HEK293 (cell line): Measurements from ENCODE around the gene TFR2.

Experiments
- CTCF ChIA-PET: fragments of 350-600 bp; formaldehyde crosslinking; extraction: SDS; loops from one replicate; lab custom pipeline; 2021; ENCODE audit warnings: antibody characterized with exemption; lab: Yijun Ruan, JAX
- POLR2A ChIA-PET: fragments of 300-600 bp; formaldehyde crosslinking; extraction: SDS; loops from one replicate; lab custom pipeline; 2020; ENCODE audit warnings: antibody characterized with exemption, inconsistent platforms; lab: Yijun Ruan, JAX
- H3K27ac ChIP-seq: fragments of 200-500 bp; sonication (Bioruptor generic); 2 replicates; pipeline ENCODE4 v1.5.1; 2014; ENCODE audit warnings: low read depth, low read length, control low read depth, inconsistent platforms; ENCODE audit errors: extremely low read depth
- H3K36me3 ChIP-seq, 2 experiments: fragments of 200-500 bp in 1 of 2; sonication (Bioruptor generic) in 1 of 2; 1 replicate in 1 of 2; 2 replicates in 1 of 2; pipeline ENCODE4 v1.5.1; 2014 to 2017; ENCODE audit warnings: inconsistent platforms in 2 of 2, low read length in 2 of 2; ENCODE audit not compliant: control insufficient read depth in 2 of 2, insufficient read depth in 1 of 2
- H3K4me1 ChIP-seq: fragments of 200-500 bp; sonication (Bioruptor generic); 2 replicates; pipeline ENCODE4 v1.5.1; 2014; ENCODE audit warnings: mild to moderate bottlenecking, low read length, inconsistent platforms; ENCODE audit not compliant: control insufficient read depth, insufficient read depth
- H3K4me3 ChIP-seq: 2 replicates; pipeline ENCODE4 v1.5.1; 2011; ENCODE audit warnings: low read depth, mild to moderate bottlenecking, control low read depth, low read length, moderate library complexity
- H3K9me3 ChIP-seq: fragments of 200-500 bp; sonication (Bioruptor generic); 2 replicates; pipeline ENCODE4 v1.5.1; 2014; ENCODE audit warnings: low read depth, low read length, inconsistent platforms; ENCODE audit not compliant: control insufficient read depth, insufficient read depth
- GLIS2 ChIP-seq: fragments of 450-650 bp; formaldehyde crosslinking; IDR thresholded peaks from 2 replicates; pipeline ENCODE4 v1.5.1; 2016; ENCODE audit warnings: missing biosample characterization, missing genetic modification characterization
- HOXA7 ChIP-seq: sonication (generic); formaldehyde crosslinking; IDR thresholded peaks from 2 replicates; pipeline ENCODE4 v1.8.1; 2022; ENCODE audit warnings: missing genetic modification reagents, borderline replicate concordance
- SP2 ChIP-seq: fragments of 450-650 bp; formaldehyde crosslinking; IDR thresholded peaks from 2 replicates; pipeline ENCODE4 v1.5.1; 2016; ENCODE audit warnings: missing biosample characterization, missing genetic modification characterization
- WT1 ChIP-seq: fragments of 450-650 bp; formaldehyde crosslinking; IDR thresholded peaks from 2 replicates; pipeline ENCODE4 v1.5.1; 2016; ENCODE audit warnings: missing biosample characterization, missing genetic modification characterization
- ZBTB1 ChIP-seq: fragments of 450-650 bp; formaldehyde crosslinking; IDR thresholded peaks from 2 replicates; pipeline ENCODE4 v1.5.1; 2016; ENCODE audit warnings: missing biosample characterization, missing genetic modification characterization
- ZNF112 ChIP-seq: fragments of 450-650 bp; formaldehyde crosslinking; IDR thresholded peaks from 2 replicates; pipeline ENCODE4 v1.5.0; 2017; ENCODE audit warnings: missing biosample characterization, missing genetic modification characterization
- ZNF157 ChIP-seq: fragments of 450-650 bp; formaldehyde crosslinking; IDR thresholded peaks from 2 replicates; pipeline ENCODE4 v1.5.1; 2016; ENCODE audit warnings: missing biosample characterization, missing genetic modification characterization
- ZNF202 ChIP-seq: fragments of 450-650 bp; formaldehyde crosslinking; IDR thresholded peaks from 2 replicates; pipeline ENCODE4 v1.5.1; 2016; ENCODE audit warnings: missing biosample characterization, missing genetic modification characterization, borderline replicate concordance
- ZNF529 ChIP-seq: fragments of 450-650 bp; formaldehyde crosslinking; IDR thresholded peaks from 2 replicates; pipeline ENCODE4 v1.5.1; 2017; ENCODE audit warnings: missing genetic modification characterization, missing biosample characterization; ENCODE audit not compliant: insufficient replicate concordance
- ZNF596 ChIP-seq: fragments of 450-650 bp; IDR thresholded peaks from 2 replicates; pipeline ENCODE4 v1.5.0; 2018; ENCODE audit warnings: missing biosample characterization, mild to moderate bottlenecking, missing genetic modification characterization, moderate library complexity
- ZNF677 ChIP-seq: fragments of 450-650 bp; IDR thresholded peaks from 2 replicates; pipeline ENCODE4 v1.5.0; 2018; ENCODE audit warnings: missing biosample characterization, mild to moderate bottlenecking, missing genetic modification characterization, moderate library complexity
- ZNF701 ChIP-seq: fragments of 450-650 bp; formaldehyde crosslinking; IDR thresholded peaks from 2 replicates; pipeline ENCODE4 v1.5.1; 2016; ENCODE audit warnings: missing biosample characterization, missing genetic modification characterization
- ZNF707 ChIP-seq: fragments of 450-650 bp; formaldehyde crosslinking; IDR thresholded peaks from 2 replicates; pipeline ENCODE4 v1.5.1; 2016; ENCODE audit warnings: missing biosample characterization, missing genetic modification characterization
- TF ChIP-seq, protein P1 (sequence below): fragments of 450-650 bp; formaldehyde crosslinking; IDR thresholded peaks from 2 replicates; pipeline ENCODE4 v1.5.1; 2016; ENCODE audit warnings: missing biosample characterization, missing genetic modification characterization
- TF ChIP-seq, protein P2 (sequence below): fragments of 450-650 bp; formaldehyde crosslinking; IDR thresholded peaks from 2 replicates; pipeline ENCODE4 v1.5.1; 2016; ENCODE audit warnings: missing biosample characterization, missing genetic modification characterization
- TF ChIP-seq, protein P3 (sequence below): fragments of 450-650 bp; formaldehyde crosslinking; IDR thresholded peaks from 2 replicates; pipeline ENCODE4 v1.5.1; 2017; ENCODE audit warnings: missing biosample characterization, missing genetic modification characterization
- TF ChIP-seq, protein P4 (sequence below): fragments of 450-650 bp; formaldehyde crosslinking; IDR thresholded peaks from 2 replicates; pipeline ENCODE4 v1.5.1; 2017; ENCODE audit warnings: missing biosample characterization, missing genetic modification characterization
- TF ChIP-seq, protein P5 (sequence below): fragments of 450-650 bp; formaldehyde crosslinking; IDR thresholded peaks from 2 replicates; pipeline ENCODE4 v1.5.1; 2016; ENCODE audit warnings: missing biosample characterization, missing genetic modification characterization
- TF ChIP-seq, protein P6 (sequence below): fragments of 450-650 bp; formaldehyde crosslinking; IDR thresholded peaks from 2 replicates; pipeline ENCODE4 v1.5.1; 2017; ENCODE audit warnings: missing biosample characterization, missing genetic modification characterization
- TF ChIP-seq, protein P7 (sequence below): fragments of 450-650 bp; formaldehyde crosslinking; IDR thresholded peaks from 2 replicates; pipeline ENCODE4 v1.5.1; 2016; ENCODE audit warnings: missing biosample characterization, missing genetic modification characterization

TFR2 gene

DNA sequence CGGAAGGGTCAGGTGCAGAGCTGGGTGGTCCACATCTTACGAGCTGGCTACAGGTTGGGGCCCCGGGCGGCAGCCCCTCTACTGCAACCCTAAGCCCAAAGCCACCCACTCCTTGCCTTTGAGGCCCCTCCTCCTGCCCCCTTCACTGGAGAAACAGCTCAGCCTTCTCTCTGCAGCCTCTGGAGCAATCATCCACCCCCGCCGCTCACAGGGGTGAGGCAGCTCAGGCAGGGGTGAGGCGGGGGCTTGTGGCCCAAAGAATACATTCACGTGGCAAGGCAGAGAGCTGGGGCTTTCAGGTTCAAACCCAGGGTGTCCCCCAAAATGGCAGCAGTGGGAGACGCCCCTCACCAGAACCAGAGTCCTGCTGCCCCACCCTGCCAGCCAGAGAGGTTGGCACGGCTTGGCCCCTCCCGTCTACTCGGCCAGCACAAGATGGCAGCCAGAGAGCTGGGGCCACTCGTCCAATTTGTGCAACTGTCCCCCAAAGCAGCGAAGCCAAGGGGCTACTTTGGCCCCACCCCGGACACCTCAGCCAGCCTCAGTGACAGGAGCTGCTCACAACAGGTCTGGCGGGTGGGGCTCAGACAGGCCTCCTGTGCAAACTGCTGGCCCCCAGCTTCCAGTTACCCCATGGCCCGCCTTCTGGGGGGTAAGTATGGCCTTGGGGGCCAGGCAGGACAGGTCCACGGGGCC lies 39.4 kb upstream of the TFR2 start (continued):
- TF ChIP-seq, protein P1, sequence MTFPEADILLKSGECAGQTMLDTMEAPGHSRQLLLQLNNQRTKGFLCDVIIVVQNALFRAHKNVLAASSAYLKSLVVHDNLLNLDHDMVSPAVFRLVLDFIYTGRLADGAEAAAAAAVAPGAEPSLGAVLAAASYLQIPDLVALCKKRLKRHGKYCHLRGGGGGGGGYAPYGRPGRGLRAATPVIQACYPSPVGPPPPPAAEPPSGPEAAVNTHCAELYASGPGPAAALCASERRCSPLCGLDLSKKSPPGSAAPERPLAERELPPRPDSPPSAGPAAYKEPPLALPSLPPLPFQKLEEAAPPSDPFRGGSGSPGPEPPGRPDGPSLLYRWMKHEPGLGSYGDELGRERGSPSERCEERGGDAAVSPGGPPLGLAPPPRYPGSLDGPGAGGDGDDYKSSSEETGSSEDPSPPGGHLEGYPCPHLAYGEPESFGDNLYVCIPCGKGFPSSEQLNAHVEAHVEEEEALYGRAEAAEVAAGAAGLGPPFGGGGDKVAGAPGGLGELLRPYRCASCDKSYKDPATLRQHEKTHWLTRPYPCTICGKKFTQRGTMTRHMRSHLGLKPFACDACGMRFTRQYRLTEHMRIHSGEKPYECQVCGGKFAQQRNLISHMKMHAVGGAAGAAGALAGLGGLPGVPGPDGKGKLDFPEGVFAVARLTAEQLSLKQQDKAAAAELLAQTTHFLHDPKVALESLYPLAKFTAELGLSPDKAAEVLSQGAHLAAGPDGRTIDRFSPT (tag by site-specific recombination), result peak; percentile 92
- no peak for TF ChIP-seq ZBTB1 (tag by site-specific recombination)
- no peak for TF ChIP-seq ZNF202 (tag by site-specific recombination)
- no peak for TF ChIP-seq ZNF112
- TF ChIP-seq ZNF596 (tag by site-specific recombination), result no peak
- TF ChIP-seq, protein P2, sequence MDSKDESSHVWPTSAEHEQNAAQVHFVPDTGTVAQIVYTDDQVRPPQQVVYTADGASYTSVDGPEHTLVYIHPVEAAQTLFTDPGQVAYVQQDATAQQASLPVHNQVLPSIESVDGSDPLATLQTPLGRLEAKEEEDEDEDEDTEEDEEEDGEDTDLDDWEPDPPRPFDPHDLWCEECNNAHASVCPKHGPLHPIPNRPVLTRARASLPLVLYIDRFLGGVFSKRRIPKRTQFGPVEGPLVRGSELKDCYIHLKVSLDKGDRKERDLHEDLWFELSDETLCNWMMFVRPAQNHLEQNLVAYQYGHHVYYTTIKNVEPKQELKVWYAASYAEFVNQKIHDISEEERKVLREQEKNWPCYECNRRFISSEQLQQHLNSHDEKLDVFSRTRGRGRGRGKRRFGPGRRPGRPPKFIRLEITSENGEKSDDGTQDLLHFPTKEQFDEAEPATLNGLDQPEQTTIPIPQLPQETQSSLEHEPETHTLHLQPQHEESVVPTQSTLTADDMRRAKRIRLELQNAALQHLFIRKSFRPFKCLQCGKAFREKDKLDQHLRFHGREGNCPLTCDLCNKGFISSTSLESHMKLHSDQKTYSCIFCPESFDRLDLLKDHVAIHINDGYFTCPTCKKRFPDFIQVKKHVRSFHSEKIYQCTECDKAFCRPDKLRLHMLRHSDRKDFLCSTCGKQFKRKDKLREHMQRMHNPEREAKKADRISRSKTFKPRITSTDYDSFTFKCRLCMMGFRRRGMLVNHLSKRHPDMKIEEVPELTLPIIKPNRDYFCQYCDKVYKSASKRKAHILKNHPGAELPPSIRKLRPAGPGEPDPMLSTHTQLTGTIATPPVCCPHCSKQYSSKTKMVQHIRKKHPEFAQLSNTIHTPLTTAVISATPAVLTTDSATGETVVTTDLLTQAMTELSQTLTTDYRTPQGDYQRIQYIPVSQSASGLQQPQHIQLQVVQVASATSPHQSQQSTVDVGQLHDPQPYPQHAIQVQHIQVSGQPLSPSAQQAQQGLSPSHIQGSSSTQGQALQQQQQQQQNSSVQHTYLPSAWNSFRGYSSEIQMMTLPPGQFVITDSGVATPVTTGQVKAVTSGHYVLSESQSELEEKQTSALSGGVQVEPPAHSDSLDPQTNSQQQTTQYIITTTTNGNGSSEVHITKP (tag by site-specific recombination), result peak; percentile 96
- no peak for TF ChIP-seq ZNF707 (tag by site-specific recombination)
- TF ChIP-seq, protein P3, sequence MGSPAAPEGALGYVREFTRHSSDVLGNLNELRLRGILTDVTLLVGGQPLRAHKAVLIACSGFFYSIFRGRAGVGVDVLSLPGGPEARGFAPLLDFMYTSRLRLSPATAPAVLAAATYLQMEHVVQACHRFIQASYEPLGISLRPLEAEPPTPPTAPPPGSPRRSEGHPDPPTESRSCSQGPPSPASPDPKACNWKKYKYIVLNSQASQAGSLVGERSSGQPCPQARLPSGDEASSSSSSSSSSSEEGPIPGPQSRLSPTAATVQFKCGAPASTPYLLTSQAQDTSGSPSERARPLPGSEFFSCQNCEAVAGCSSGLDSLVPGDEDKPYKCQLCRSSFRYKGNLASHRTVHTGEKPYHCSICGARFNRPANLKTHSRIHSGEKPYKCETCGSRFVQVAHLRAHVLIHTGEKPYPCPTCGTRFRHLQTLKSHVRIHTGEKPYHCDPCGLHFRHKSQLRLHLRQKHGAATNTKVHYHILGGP, result no peak
- 0 out of 2 replicates have a peak, but pooled peaks have one; percentile 5 for TF ChIP-seq ZNF677 (tag by site-specific recombination)
- TF ChIP-seq ZNF157 (tag by site-specific recombination), result no peak
- TF ChIP-seq SP2 (tag by site-specific recombination), result no peak
- TF ChIP-seq, protein P4, sequence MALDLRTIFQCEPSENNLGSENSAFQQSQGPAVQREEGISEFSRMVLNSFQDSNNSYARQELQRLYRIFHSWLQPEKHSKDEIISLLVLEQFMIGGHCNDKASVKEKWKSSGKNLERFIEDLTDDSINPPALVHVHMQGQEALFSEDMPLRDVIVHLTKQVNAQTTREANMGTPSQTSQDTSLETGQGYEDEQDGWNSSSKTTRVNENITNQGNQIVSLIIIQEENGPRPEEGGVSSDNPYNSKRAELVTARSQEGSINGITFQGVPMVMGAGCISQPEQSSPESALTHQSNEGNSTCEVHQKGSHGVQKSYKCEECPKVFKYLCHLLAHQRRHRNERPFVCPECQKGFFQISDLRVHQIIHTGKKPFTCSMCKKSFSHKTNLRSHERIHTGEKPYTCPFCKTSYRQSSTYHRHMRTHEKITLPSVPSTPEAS (tag by site-specific recombination), result no peak
- TF ChIP-seq, protein P5, sequence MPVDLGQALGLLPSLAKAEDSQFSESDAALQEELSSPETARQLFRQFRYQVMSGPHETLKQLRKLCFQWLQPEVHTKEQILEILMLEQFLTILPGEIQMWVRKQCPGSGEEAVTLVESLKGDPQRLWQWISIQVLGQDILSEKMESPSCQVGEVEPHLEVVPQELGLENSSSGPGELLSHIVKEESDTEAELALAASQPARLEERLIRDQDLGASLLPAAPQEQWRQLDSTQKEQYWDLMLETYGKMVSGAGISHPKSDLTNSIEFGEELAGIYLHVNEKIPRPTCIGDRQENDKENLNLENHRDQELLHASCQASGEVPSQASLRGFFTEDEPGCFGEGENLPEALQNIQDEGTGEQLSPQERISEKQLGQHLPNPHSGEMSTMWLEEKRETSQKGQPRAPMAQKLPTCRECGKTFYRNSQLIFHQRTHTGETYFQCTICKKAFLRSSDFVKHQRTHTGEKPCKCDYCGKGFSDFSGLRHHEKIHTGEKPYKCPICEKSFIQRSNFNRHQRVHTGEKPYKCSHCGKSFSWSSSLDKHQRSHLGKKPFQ (tag by site-specific recombination), result no peak

DNA sequence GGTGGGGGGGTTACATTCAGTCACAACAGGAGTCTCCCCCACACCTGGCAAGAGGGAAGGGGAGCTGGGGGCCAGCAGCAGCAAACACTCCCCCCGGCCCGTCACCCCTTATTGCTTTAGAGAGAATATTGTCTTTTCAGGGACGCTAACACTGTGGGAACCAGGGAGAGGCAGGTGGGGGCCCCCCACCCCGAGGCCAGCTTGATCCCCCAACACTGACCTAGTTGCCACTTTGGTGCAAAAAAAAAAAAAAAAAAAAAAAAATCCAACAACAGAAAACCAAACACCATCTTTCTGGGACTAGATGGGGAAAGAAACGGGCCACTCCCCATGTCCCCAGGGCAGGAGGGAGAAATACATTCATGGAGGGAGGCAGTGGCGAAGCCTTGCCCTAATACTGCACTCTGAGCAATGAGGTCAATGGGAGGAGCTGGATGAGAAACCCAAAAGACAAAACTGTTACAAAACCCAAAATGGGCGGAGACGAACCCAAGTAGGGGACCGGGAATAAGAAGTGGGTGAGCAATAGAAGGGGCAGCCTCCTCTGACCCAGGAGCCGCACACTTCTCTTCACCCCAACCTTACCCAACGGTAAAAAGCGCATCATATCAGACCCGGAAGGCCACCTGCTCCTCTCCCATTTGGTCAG lies 38.7 kb upstream of the TFR2 start:
- H3K27ac ChIP-seq, result no peak overlapping the region
- no peak for TF ChIP-seq HOXA7 (CRISPR knock-in tag)
- TF ChIP-seq ZNF701 (tag by site-specific recombination), result no peak
- no peak for TF ChIP-seq ZNF529
- TF ChIP-seq, protein P6, sequence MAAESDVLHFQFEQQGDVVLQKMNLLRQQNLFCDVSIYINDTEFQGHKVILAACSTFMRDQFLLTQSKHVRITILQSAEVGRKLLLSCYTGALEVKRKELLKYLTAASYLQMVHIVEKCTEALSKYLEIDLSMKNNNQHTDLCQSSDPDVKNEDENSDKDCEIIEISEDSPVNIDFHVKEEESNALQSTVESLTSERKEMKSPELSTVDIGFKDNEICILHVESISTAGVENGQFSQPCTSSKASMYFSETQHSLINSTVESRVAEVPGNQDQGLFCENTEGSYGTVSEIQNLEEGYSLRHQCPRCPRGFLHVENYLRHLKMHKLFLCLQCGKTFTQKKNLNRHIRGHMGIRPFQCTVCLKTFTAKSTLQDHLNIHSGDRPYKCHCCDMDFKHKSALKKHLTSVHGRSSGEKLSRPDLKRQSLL (tag by site-specific recombination), result no peak
- TF ChIP-seq, protein P7, sequence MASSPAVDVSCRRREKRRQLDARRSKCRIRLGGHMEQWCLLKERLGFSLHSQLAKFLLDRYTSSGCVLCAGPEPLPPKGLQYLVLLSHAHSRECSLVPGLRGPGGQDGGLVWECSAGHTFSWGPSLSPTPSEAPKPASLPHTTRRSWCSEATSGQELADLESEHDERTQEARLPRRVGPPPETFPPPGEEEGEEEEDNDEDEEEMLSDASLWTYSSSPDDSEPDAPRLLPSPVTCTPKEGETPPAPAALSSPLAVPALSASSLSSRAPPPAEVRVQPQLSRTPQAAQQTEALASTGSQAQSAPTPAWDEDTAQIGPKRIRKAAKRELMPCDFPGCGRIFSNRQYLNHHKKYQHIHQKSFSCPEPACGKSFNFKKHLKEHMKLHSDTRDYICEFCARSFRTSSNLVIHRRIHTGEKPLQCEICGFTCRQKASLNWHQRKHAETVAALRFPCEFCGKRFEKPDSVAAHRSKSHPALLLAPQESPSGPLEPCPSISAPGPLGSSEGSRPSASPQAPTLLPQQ (tag by site-specific recombination), result no peak
- TF ChIP-seq SP2 (tag by site-specific recombination), result peak; percentile 55
- no peak for TF ChIP-seq GLIS2
- TF ChIP-seq WT1 (tag by site-specific recombination), result peak; percentile 39

More for the DNA sequence above, 38.7 kb upstream of the TFR2 start:
- ChIA-PET POLR2A (interaction anchor here (0.8 to 1.7 kb wide), 4 partner anchors 26 to 172 kb away, joined by 3 to 8 read pairs (median 3); partner anchors contain the start of genes FBXO24, LRCH4, POP7 and SLC12A9), CTCF (interaction anchor here (0.9 to 8.4 kb wide), 2 partner anchors 11 to 115 kb away, joined by 3 to 77 read pairs; no protein-coding TSS in a partner anchor)
- Histone ChIP-seq H3K4me3 (no peak overlapping the region), H3K9me3 (no peaks in the 10 kb centered on the region), H3K36me3 (peaks cover 0 to 79% of the 10 kb centered on the region in 2 experiments; a peak in 2 of 3 replicates), H3K4me1 (peaks cover 6% of the 10 kb centered on the region; the same call in 1 of the 2 replicates)
